ENCODE data around the gene NRXN3. TPM values are rescaled to one million over a fixed set of nuclear protein-coding genes. Genes with fewer than 3 reads are reported as not detected.

NRXN3 gene
- total and polyA plus RNA-seq, 4 donors: 0.07 to 1.2 (median 0.23) TPM

DNA sequence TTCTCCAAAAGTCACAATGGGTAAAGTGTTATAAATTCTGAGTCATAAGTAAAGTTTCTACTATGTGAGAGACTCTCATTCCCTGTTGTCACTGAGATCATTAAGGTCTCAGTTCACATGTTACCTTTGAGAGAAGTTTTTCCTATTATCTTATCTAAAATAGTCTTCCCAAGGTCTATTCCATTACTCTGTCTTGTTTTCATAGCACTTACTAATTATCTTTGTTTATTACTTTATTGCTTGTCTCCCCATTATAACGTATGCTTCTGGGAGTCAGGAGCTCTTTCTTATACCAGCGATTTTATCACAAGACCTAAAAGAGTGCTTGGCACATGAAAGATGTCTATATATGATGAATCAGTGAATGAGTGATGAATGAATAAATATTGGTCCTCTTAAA lies 1039.2 kb downstream of the NRXN3 start (continued):
- TF ChIP-seq ZBTB33 (IDR thresholded peaks at IDR 0.05): no peak
- no peak for TF ChIP-seq TAF1 (conservative IDR thresholded peaks at IDR 0.05)
- TF ChIP-seq RXRA (IDR thresholded peaks at IDR 0.05): no peak
- TF ChIP-seq ATF3 (IDR thresholded peaks at IDR 0.05): no peak
- no peak for TF ChIP-seq YY1 (IDR thresholded peaks at IDR 0.05)

DNA sequence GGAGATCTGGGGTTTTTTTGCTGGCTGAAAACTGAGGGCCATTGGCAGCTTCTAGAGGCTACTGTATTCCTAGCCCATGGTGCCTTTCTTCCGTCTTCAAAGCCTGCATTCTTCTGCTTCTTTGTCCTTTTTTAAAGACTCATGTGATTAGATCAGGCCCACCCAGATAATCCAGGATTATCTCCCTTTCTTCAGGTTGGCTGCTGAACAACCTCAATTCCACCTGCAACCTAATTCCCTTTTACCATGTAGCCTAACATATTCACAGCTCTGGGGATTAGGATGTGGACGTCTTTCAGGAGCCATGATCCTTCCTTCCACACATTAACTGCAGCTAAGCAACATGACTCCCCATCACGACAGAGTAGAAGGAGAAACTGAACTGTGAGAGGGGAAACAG lies 1055.6 kb downstream of the NRXN3 start:
- WGBS: 51% methylated on average over 3 of the region's 3 CpGs
- no peak for DNase-seq (ENCODE audit: low spot score)
- Histone ChIP-seq H3K27ac (ENCODE audit: low read depth in 1 of 2, low read length in 2 of 2) (no peak overlapping the region), H3K4me1 (ENCODE audit: control insufficient read depth in 4 of 4, insufficient read depth in 4 of 4, low read length in 3 of 4) (no peaks in the 10 kb centered on the region), H3K27me3 (ENCODE audit: control insufficient read depth in 4 of 4, insufficient read depth in 4 of 4, low read length in 3 of 4) (peaks cover 0 to 2% (median 0%) of the 10 kb centered on the region in 4 donors), H3K36me3 (ENCODE audit: control insufficient read depth in 4 of 4, insufficient read depth in 3 of 4, low read depth in 1 of 4, low read length in 3 of 4) (no peaks in the 10 kb centered on the region), H3K4me3 (ENCODE audit: low read depth in 1 of 3, low read length in 3 of 3) (no peak overlapping the region), H3K9ac (ENCODE audit: low read depth in 1 of 2, low read length in 2 of 2) (no peak overlapping the region), H3K9me3 (ENCODE audit: control insufficient read depth in 4 of 4, low read length in 3 of 4) (peaks cover 0 to 3% (median 0%) of the 10 kb centered on the region in 4 donors)
- TF ChIP-seq RAD21 (IDR thresholded peaks at IDR 0.05) (no peak), TAF1 (conservative IDR thresholded peaks at IDR 0.05) (no peak), SP1 (IDR thresholded peaks at IDR 0.05) (no peak), REST (IDR thresholded peaks at IDR 0.05) (no peak), EGR1 (IDR thresholded peaks at IDR 0.05; ENCODE audit: low read depth in 2 of 2) (no peak), NR2F2 (IDR thresholded peaks at IDR 0.05) (no peak), FOXA1 (IDR thresholded peaks at IDR 0.05) (no peak), RXRA (IDR thresholded peaks at IDR 0.05) (no peak), HNF4A (conservative IDR thresholded peaks at IDR 0.05) (no peak)
- TF ChIP-seq, protein P1, sequence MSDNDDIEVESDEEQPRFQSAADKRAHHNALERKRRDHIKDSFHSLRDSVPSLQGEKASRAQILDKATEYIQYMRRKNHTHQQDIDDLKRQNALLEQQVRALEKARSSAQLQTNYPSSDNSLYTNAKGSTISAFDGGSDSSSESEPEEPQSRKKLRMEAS (IDR thresholded peaks at IDR 0.05): no peak
- TF ChIP-seq, protein P2, sequence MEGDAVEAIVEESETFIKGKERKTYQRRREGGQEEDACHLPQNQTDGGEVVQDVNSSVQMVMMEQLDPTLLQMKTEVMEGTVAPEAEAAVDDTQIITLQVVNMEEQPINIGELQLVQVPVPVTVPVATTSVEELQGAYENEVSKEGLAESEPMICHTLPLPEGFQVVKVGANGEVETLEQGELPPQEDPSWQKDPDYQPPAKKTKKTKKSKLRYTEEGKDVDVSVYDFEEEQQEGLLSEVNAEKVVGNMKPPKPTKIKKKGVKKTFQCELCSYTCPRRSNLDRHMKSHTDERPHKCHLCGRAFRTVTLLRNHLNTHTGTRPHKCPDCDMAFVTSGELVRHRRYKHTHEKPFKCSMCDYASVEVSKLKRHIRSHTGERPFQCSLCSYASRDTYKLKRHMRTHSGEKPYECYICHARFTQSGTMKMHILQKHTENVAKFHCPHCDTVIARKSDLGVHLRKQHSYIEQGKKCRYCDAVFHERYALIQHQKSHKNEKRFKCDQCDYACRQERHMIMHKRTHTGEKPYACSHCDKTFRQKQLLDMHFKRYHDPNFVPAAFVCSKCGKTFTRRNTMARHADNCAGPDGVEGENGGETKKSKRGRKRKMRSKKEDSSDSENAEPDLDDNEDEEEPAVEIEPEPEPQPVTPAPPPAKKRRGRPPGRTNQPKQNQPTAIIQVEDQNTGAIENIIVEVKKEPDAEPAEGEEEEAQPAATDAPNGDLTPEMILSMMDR (IDR thresholded peaks at IDR 0.05; ENCODE audit: low read depth, low read length, missing input control): no peak
